Liver (tissue), 9 donors: Measurements from ENCODE around the gene NTNG1. TPM values are rescaled to one million over a fixed set of nuclear protein-coding genes. Genes with fewer than 3 reads are reported as not detected.

Experiments
- DNase-seq: peaks from one replicate; pipeline ENCODE4 v3.0.0-alpha.2; 2017; ENCODE audit warnings: low spot score
- H3K27ac ChIP-seq, 2 donors: one replicate each; pipeline ENCODE4 v1.7.0; 2013; ENCODE audit warnings: inconsistent platforms in 2 of 2, low read length in 2 of 2, control low read depth in 1 of 2, low read depth in 1 of 2, mild to moderate bottlenecking in 1 of 2
- H3K27me3 ChIP-seq, 4 donors: one replicate each; pipeline versions ENCODE4 v1.6.1 to v1.7.0; 2013; ENCODE audit warnings: low read length in 3 of 4, inconsistent platforms in 1 of 4, mild to moderate bottlenecking in 1 of 4, moderate library complexity in 1 of 4; ENCODE audit not compliant: control insufficient read depth in 4 of 4, insufficient read depth in 4 of 4
- H3K36me3 ChIP-seq, 4 donors: one replicate each; pipeline versions ENCODE4 v1.6.1 to v1.7.0; 2013; ENCODE audit warnings: low read length in 3 of 4, mild to moderate bottlenecking in 3 of 4, low read depth in 1 of 4, moderate library complexity in 1 of 4; ENCODE audit not compliant: control insufficient read depth in 4 of 4, insufficient read depth in 3 of 4
- H3K4me1 ChIP-seq, 4 donors: one replicate each; pipeline versions ENCODE4 v1.6.1 to v1.7.0; 2013; ENCODE audit warnings: low read length in 3 of 4, mild to moderate bottlenecking in 3 of 4, moderate library complexity in 1 of 4; ENCODE audit not compliant: control insufficient read depth in 4 of 4, insufficient read depth in 4 of 4
- H3K4me3 ChIP-seq, 3 donors: one replicate each; pipeline versions ENCODE4 v1.6.1 to v1.7.0; 2013; ENCODE audit warnings: low read length in 3 of 3, control low read depth in 1 of 3, low read depth in 1 of 3, mild to moderate bottlenecking in 1 of 3
- H3K9ac ChIP-seq, 2 donors: one replicate each; pipeline ENCODE4 v1.7.0; 2013; ENCODE audit warnings: low read length in 2 of 2, mild to moderate bottlenecking in 2 of 2, moderate library complexity in 2 of 2, control low read depth in 1 of 2, low read depth in 1 of 2
- H3K9me3 ChIP-seq, 4 donors: one replicate each; pipeline versions ENCODE4 v1.6.1 to v1.7.0; 2013; ENCODE audit warnings: low read length in 3 of 4; ENCODE audit not compliant: control insufficient read depth in 4 of 4
- EGR1 ChIP-seq, 2 donors: IDR thresholded peaks; 2 replicates each; pipeline ENCODE4 v1.6.1; 2016 to 2018; ENCODE audit warnings: antibody characterized with exemption in 2 of 2, low read depth in 2 of 2
- FOXA1 ChIP-seq: IDR thresholded peaks from 2 replicates; pipeline ENCODE4 v1.6.1; 2016; ENCODE audit warnings: antibody characterized with exemption
- FOXA2 ChIP-seq: IDR thresholded peaks from 2 replicates; pipeline ENCODE4 v1.6.1; 2016; ENCODE audit warnings: antibody characterized with exemption
- GABPA ChIP-seq, 2 donors: IDR thresholded peaks in 1 of 2; conservative IDR thresholded peaks in 1 of 2; 2 replicates each; pipeline ENCODE4 v1.6.1; 2016; ENCODE audit warnings: antibody characterized with exemption in 2 of 2, mild to moderate bottlenecking in 1 of 2, moderate library complexity in 1 of 2
- HNF4A ChIP-seq, 2 donors: conservative IDR thresholded peaks; 2 replicates each; pipeline ENCODE4 v1.6.1; 2016; ENCODE audit warnings: antibody characterized with exemption in 2 of 2, mild to moderate bottlenecking in 2 of 2
- HNF4G ChIP-seq: IDR thresholded peaks from 2 replicates; pipeline ENCODE4 v1.6.1; 2016; ENCODE audit warnings: antibody characterized with exemption
- JUND ChIP-seq, 2 donors: IDR thresholded peaks; 2 replicates each; pipeline ENCODE4 v1.6.1; 2016; ENCODE audit warnings: antibody characterized with exemption in 2 of 2
- NR2F2 ChIP-seq: IDR thresholded peaks from 2 replicates; pipeline ENCODE4 v1.6.1; 2016; ENCODE audit warnings: antibody characterized with exemption
- RAD21 ChIP-seq, 2 donors: IDR thresholded peaks; 2 replicates each; pipeline ENCODE4 v1.6.1; 2016; ENCODE audit warnings: antibody characterized with exemption in 2 of 2, mild to moderate bottlenecking in 2 of 2
- RXRA ChIP-seq, 2 donors: IDR thresholded peaks; 2 replicates each; pipeline ENCODE4 v1.6.1; 2017 to 2018; ENCODE audit warnings: antibody characterized with exemption in 2 of 2, mild to moderate bottlenecking in 1 of 2
- SP1 ChIP-seq: IDR thresholded peaks from 2 replicates; pipeline ENCODE4 v1.6.1; 2018; ENCODE audit warnings: antibody characterized with exemption, mild to moderate bottlenecking
- TAF1 ChIP-seq: conservative IDR thresholded peaks from 2 replicates; pipeline ENCODE4 v1.6.1; 2016; ENCODE audit warnings: antibody characterized with exemption, mild to moderate bottlenecking
- YY1 ChIP-seq: IDR thresholded peaks from 2 replicates; pipeline ENCODE4 v1.6.1; 2016; ENCODE audit warnings: antibody characterized with exemption, mild to moderate bottlenecking
- WGBS: extraction: QIAGEN DNeasy Blood & Tissue Kit; methylation state at CpG from one replicate; pipeline ENCODE4 v1.1.7; 2013; 5-methylcytosine and 5-hydroxymethylcytosine counted together
- polyA plus RNA-seq, 2 donors: library from polyadenylated mRNA; stranded (reverse) in 1 of 2; unstranded in 1 of 2; fragments of 200-250 nt in 1 of 2; fragments of >200 nt in 1 of 2; fragmentation: Nextera tagmentation in 1 of 2; extraction: Ambion mirVana in 1 of 2; gene quantifications; one replicate each; pipeline versions ENCODE4 v1.2.1 to v1.2.3, GENCODE V29; 2013 to 2015
- total RNA-seq, 2 donors: library from RNA; depleted of rRNA; stranded (reverse); fragments of >200 nt; gene quantifications; one replicate each; pipeline ENCODE4 v1.2.3, GENCODE V29; 2014
- TF ChIP-seq, protein P1 (sequence below): IDR thresholded peaks from 2 replicates; pipeline ENCODE4 v1.6.1; 2016; ENCODE audit warnings: antibody characterized with exemption
- TF ChIP-seq, protein P2 (sequence below): IDR thresholded peaks from 2 replicates; pipeline ENCODE4 v1.6.1; 2016; ENCODE audit warnings: antibody characterized with exemption
- TF ChIP-seq, protein P3 (sequence below): fragments of 150-350 bp; IDR thresholded peaks from 2 replicates; pipeline ENCODE4 v1.5.1; 2017; ENCODE audit warnings: improper control_type of control experiment, low read depth, low read length; ENCODE audit not compliant: missing input control
- TF ChIP-seq, protein P4 (sequence below): IDR thresholded peaks from 2 replicates; pipeline ENCODE4 v1.6.1; 2016; ENCODE audit warnings: antibody characterized with exemption, mild to moderate bottlenecking
- TF ChIP-seq, protein P5 (sequence below): IDR thresholded peaks from 2 replicates; pipeline ENCODE4 v1.6.1; 2016; ENCODE audit warnings: antibody characterized with exemption
- donor health status: healthy.
- donor health status: healthy.
- donor health status: healthy.
- donor health status: healthy.
- donor health status: healthy.

Gene NTNG1
- total and polyA plus RNA-seq, 4 donors: under 0.01 TPM; not detected in 2

DNA sequence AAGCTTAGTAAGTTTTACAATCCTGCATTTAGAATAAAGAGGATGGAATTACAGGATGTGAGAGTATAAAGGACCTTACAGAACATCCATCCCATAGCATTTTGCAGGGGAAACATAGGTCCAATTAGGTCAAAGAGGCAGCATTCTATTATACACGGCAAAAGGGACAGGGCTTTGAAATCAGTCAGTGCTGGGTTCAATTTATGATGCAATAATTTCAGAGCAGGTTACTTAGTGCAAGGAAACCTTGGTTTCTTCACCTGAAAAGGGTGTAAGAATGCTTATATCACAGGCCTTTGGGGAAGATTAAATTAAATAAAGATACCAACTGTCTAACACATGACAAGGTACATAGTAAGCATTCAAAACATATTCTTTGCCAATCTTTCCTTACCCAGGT is 17.1 kb upstream of the NTNG1 start:
- no peak overlapping the region for H3K27ac ChIP-seq
- H3K4me1 ChIP-seq: no peaks in the 10 kb centered on the region
- H3K36me3 ChIP-seq: no peaks in the 10 kb centered on the region
- peaks cover 0 to 2% (median 2%) of the 10 kb centered on the region in 4 donors for H3K27me3 ChIP-seq
- no peaks in the 10 kb centered on the region for H3K9me3 ChIP-seq
- no peak overlapping the region for H3K4me3 ChIP-seq
- no peak overlapping the region for H3K9ac ChIP-seq
- TF ChIP-seq, protein P1, sequence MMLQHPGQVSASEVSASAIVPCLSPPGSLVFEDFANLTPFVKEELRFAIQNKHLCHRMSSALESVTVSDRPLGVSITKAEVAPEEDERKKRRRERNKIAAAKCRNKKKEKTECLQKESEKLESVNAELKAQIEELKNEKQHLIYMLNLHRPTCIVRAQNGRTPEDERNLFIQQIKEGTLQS: no peak
- TF ChIP-seq, protein P2, sequence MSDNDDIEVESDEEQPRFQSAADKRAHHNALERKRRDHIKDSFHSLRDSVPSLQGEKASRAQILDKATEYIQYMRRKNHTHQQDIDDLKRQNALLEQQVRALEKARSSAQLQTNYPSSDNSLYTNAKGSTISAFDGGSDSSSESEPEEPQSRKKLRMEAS: no peak
- no peak for TF ChIP-seq TAF1
- no peak for TF ChIP-seq HNF4A (conservative IDR thresholded peaks at IDR 0.05)
- TF ChIP-seq SP1: no peak
- no peak for TF ChIP-seq GABPA (IDR thresholded peaks at IDR 0.05 in 1 of 2, conservative IDR thresholded peaks at IDR 0.05 in 1 of 2)
- TF ChIP-seq, protein P3, sequence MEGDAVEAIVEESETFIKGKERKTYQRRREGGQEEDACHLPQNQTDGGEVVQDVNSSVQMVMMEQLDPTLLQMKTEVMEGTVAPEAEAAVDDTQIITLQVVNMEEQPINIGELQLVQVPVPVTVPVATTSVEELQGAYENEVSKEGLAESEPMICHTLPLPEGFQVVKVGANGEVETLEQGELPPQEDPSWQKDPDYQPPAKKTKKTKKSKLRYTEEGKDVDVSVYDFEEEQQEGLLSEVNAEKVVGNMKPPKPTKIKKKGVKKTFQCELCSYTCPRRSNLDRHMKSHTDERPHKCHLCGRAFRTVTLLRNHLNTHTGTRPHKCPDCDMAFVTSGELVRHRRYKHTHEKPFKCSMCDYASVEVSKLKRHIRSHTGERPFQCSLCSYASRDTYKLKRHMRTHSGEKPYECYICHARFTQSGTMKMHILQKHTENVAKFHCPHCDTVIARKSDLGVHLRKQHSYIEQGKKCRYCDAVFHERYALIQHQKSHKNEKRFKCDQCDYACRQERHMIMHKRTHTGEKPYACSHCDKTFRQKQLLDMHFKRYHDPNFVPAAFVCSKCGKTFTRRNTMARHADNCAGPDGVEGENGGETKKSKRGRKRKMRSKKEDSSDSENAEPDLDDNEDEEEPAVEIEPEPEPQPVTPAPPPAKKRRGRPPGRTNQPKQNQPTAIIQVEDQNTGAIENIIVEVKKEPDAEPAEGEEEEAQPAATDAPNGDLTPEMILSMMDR: no peak
- TF ChIP-seq, protein P4, sequence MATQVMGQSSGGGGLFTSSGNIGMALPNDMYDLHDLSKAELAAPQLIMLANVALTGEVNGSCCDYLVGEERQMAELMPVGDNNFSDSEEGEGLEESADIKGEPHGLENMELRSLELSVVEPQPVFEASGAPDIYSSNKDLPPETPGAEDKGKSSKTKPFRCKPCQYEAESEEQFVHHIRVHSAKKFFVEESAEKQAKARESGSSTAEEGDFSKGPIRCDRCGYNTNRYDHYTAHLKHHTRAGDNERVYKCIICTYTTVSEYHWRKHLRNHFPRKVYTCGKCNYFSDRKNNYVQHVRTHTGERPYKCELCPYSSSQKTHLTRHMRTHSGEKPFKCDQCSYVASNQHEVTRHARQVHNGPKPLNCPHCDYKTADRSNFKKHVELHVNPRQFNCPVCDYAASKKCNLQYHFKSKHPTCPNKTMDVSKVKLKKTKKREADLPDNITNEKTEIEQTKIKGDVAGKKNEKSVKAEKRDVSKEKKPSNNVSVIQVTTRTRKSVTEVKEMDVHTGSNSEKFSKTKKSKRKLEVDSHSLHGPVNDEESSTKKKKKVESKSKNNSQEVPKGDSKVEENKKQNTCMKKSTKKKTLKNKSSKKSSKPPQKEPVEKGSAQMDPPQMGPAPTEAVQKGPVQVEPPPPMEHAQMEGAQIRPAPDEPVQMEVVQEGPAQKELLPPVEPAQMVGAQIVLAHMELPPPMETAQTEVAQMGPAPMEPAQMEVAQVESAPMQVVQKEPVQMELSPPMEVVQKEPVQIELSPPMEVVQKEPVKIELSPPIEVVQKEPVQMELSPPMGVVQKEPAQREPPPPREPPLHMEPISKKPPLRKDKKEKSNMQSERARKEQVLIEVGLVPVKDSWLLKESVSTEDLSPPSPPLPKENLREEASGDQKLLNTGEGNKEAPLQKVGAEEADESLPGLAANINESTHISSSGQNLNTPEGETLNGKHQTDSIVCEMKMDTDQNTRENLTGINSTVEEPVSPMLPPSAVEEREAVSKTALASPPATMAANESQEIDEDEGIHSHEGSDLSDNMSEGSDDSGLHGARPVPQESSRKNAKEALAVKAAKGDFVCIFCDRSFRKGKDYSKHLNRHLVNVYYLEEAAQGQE: no peak
- TF ChIP-seq EGR1 (IDR thresholded peaks at IDR 0.05; ENCODE audit: low read depth in 2 of 2): no peak
- TF ChIP-seq RAD21 (IDR thresholded peaks at IDR 0.05): no peak
- TF ChIP-seq, protein P5, sequence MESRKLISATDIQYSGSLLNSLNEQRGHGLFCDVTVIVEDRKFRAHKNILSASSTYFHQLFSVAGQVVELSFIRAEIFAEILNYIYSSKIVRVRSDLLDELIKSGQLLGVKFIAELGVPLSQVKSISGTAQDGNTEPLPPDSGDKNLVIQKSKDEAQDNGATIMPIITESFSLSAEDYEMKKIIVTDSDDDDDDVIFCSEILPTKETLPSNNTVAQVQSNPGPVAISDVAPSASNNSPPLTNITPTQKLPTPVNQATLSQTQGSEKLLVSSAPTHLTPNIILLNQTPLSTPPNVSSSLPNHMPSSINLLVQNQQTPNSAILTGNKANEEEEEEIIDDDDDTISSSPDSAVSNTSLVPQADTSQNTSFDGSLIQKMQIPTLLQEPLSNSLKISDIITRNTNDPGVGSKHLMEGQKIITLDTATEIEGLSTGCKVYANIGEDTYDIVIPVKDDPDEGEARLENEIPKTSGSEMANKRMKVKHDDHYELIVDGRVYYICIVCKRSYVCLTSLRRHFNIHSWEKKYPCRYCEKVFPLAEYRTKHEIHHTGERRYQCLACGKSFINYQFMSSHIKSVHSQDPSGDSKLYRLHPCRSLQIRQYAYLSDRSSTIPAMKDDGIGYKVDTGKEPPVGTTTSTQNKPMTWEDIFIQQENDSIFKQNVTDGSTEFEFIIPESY: no peak
- TF ChIP-seq HNF4G: no peak
- TF ChIP-seq NR2F2: no peak
- TF ChIP-seq RXRA (IDR thresholded peaks at IDR 0.05): no peak
- TF ChIP-seq FOXA2: no peak
- no peak for TF ChIP-seq FOXA1
- TF ChIP-seq YY1: no peak
- no peak for TF ChIP-seq JUND (IDR thresholded peaks at IDR 0.05)
- DNase-seq: no peak
- WGBS: 44% methylated on average over 1 of the region's 1 CpG
